ENCODE data around the gene LAMA5.

Gene LAMA5

GRCh38 chr20:62368976-62369814 is 2.1 kb upstream of the LAMA5 start:
- DNase-seq, result no peak

GRCh38 chr20:62368392-62368975 is 1.4 kb upstream of the LAMA5 start:
- DNase-seq, result no peak

- peak; percentile 19 for DNase-seq
Measured at GRCh38 chr20:62367633-62368391, 700 bp upstream of the LAMA5 start.

GRCh38 chr20:62366370-62367135 is 559 bp downstream of the LAMA5 start:
- DNase-seq, result no peak

GRCh38 chr20:62365814-62366369 is 1.2 kb downstream of the LAMA5 start:
- no peak for DNase-seq

- DNase-seq, result no peak
Measured at GRCh38 chr20:62364911-62365736, 2.0 kb downstream of the LAMA5 start.

GRCh38 chr20:62363920-62364851 is 2.9 kb downstream of the LAMA5 start:
- DNase-seq, result no peak

- no peak for DNase-seq
Measured at GRCh38 chr20:62362991-62363919, 3.9 kb downstream of the LAMA5 start.

GRCh38 chr20:62362590-62362940 is 4.5 kb downstream of the LAMA5 start:
- no peak for DNase-seq

GRCh38 chr20:62361799-62362589 is 5.1 kb downstream of the LAMA5 start:
- DNase-seq, result no peak

- DNase-seq, result no peak
Measured at GRCh38 chr20:62360854-62361798, 6.0 kb downstream of the LAMA5 start.

- DNase-seq, result no peak
Measured at GRCh38 chr20:62359491-62360121, 7.5 kb downstream of the LAMA5 start.

GRCh38 chr20:62359043-62359490 is 8.0 kb downstream of the LAMA5 start:
- no peak for DNase-seq

- DNase-seq, result no peak
Measured at GRCh38 chr20:62358171-62359042, 8.7 kb downstream of the LAMA5 start.

GRCh38 chr20:62357681-62358080 is 9.4 kb downstream of the LAMA5 start:
- no peak for DNase-seq

GRCh38 chr20:62357187-62357667 is 9.9 kb downstream of the LAMA5 start:
- no peak for DNase-seq
